Pancreas (tissue), 10 donors: Measurements from ENCODE around the gene NLRP1. TPM values are rescaled to one million over a fixed set of nuclear protein-coding genes. Genes with fewer than 3 reads are reported as not detected.

ENCODE experiments used
- ATAC-seq, 4 donors: fragments of 200-7000 bp; cut with Tn5 transposase; one replicate each; pipeline versions ENCODE4 v1.8.0 to v1.9.1; 2020; ENCODE audit warnings: mild to moderate bottlenecking in 4 of 4, moderate library complexity in 4 of 4
- DNase-seq, 6 donors: peaks; one replicate each; pipeline ENCODE4 v3.0.0-alpha.2; 2020
- FAIRE-seq: peaks from 2 replicates; lab custom pipeline; 2012; peaks lifted over from hg19 to GRCh38; lab: Jason Lieb, UNC
- H3K27ac ChIP-seq, 4 donors: fragments of 200-600 bp; sonication (generic); 1 replicate in 3 of 4; 2 replicates in 1 of 4; pipeline versions ENCODE4 v1.5.0 to v1.8.0; 2020
- H3K27me3 ChIP-seq, 4 donors: fragments of 200-600 bp; one replicate each; pipeline ENCODE4 v1.8.0; 2021
- H3K36me3 ChIP-seq, 3 donors: fragments of 200-600 bp; sonication (generic) in 1 of 3; one replicate each; pipeline versions ENCODE4 v1.5.0 to v1.8.0; 2020 to 2021
- H3K4me1 ChIP-seq, 3 donors: fragments of 200-600 bp; one replicate each; pipeline ENCODE4 v1.8.0; 2021
- H3K4me3 ChIP-seq, 4 donors: fragments of 200-600 bp; sonication (generic) in 2 of 4; one replicate each; pipeline versions ENCODE4 v1.5.0 to v1.8.0; 2020 to 2021
- H3K9me3 ChIP-seq, 4 donors: fragments of 200-600 bp; one replicate each; pipeline ENCODE4 v1.8.0; 2021
- WGBS, 2 donors: extraction: QIAGEN DNeasy Blood & Tissue Kit; methylation state at CpG; one replicate each; pipeline ENCODE4 v1.1.7; 2013; 5-methylcytosine and 5-hydroxymethylcytosine counted together
- intact Hi-C, 3 donors: fragments of 100-400 bp; cut with DNase I; formaldehyde crosslinking; loops; one replicate each; pipeline versions ENCODE4 v1.11.1 to v1.14.2; 2022
- polyA plus RNA-seq, 2 donors: library from polyadenylated mRNA; stranded (reverse); fragments of 200-250 nt; gene quantifications; one replicate each; pipeline ENCODE4 v1.2.3, GENCODE V29; 2013
- total RNA-seq, 6 donors: library from RNA; stranded (reverse); fragmentation: NEBNext Ultra II Directional in 4 of 6; extraction: Animal tissue kit (Norgen Biotek cat#: 25700) in 4 of 6; gene quantifications; one replicate each; pipeline versions ENCODE4 v1.2.1 to v1.2.4, GENCODE V29; 2021 to 2023
- TF ChIP-seq, protein P1 (sequence below), 4 donors: fragments of 200-600 bp; sonication (generic) in 3 of 4; IDR thresholded peaks; one replicate each; pipeline versions ENCODE4 v1.5.0 to v1.8.0; 2021; ENCODE audit warnings: antibody characterized with exemption in 4 of 4
- donor health status: healthy with polysubstance abuse.
- donor health status: DM: no; HTN: no; CAD: no; lungs with moderate emphysema.
- donor health status: DM: no; HTN: no; CAD: no.
- donor health status: control.
- donor health status: control.
- donor health status: Bipolar disorder and iron deficiency.
- donor health status: DM: yes; HTN: yes; CAD: no.
- donor health status: DM: no; HTN: no; CAD: no.
- donor health status: DM: no; HTN: no; CAD: no.
- donor health status: DM: yes; HTN: yes; CAD: no.

The NLRP1 gene
- total RNA-seq (10 to 100 TPM in 3 of 6 donors, 1 to 10 TPM in 3; 2.0 to 13.1 (median 6.7) TPM), polyA plus RNA-seq (10 to 100 TPM; 22.8 to 83.2 TPM)

DNA sequence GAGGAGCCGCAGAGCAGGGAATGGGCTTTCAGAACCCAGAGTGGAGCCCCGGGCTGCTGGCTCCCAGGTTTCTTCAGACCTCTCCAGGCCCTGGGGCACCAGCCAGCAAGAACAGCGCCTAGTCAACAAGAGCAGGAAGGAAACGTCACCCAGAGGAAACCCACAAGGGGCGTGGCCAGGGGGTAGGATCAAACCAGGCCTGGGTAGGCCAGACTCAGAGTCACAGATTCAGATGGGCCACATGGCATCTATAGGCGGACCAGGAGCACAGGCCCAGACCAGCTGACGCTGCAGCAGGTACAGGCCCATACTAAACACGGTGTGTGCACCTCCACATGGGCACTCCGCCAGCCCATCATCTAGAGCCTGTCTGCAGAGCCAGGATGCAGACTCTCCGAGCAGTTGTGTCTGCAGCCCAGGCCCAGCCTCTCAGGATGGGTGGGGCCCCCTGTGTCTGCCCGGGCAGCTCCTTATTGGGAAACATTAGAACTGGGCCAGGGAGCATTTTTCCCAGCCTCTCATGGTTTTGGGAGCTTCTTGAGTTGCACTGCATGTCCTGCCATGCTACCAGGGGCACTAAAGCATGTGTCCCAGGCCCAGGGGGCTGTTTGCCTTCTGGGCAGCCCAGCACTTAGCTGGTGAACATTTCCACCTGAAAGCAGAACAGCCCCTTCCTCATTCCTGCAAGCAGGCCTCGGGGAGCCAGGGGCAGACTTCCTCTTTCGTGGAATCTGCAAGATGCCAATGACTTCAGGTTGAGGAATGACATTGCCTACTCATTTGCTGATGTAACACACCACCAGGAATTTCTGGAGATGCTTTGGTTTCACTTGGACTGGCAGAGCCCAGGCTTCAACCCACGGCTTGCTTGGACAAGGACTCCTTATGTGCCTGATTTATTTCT, at the start of gene NLRP1:
TSS of gene NLRP1 (minus strand) at position 127 of the 904 bp plus-strand sequence. CDS start 552 bp downstream, outside the sequence.
- peak in 5 of 6 donors; percentile 23 to 79 (median 40) for DNase-seq
- no peaks in the 10 kb centered on the region for H3K27me3 ChIP-seq
- H3K27ac ChIP-seq = peak within 1 kb of the TSS in 3 of 4 donors; percentile 28 to 51 (median 37)
- intact Hi-C loops = loop anchor here in 2 of 3 donors (5.0 to 10.0 kb wide), 2 partner anchors 838 to 840 kb away; no protein-coding TSS in a partner anchor
- WGBS, 2 donors = 43 to 45% methylated on average over 14 of the region's 14 CpGs
- TF ChIP-seq, protein P1, sequence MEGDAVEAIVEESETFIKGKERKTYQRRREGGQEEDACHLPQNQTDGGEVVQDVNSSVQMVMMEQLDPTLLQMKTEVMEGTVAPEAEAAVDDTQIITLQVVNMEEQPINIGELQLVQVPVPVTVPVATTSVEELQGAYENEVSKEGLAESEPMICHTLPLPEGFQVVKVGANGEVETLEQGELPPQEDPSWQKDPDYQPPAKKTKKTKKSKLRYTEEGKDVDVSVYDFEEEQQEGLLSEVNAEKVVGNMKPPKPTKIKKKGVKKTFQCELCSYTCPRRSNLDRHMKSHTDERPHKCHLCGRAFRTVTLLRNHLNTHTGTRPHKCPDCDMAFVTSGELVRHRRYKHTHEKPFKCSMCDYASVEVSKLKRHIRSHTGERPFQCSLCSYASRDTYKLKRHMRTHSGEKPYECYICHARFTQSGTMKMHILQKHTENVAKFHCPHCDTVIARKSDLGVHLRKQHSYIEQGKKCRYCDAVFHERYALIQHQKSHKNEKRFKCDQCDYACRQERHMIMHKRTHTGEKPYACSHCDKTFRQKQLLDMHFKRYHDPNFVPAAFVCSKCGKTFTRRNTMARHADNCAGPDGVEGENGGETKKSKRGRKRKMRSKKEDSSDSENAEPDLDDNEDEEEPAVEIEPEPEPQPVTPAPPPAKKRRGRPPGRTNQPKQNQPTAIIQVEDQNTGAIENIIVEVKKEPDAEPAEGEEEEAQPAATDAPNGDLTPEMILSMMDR (IDR thresholded peaks at IDR 0.05) = no peak
- H3K9me3 ChIP-seq = no peaks in the 10 kb centered on the region
- no peaks in the 10 kb centered on the region for H3K36me3 ChIP-seq
- peak in 3 of 4 donors; percentile 82 to 91 (median 87) for ATAC-seq
- H3K4me1 ChIP-seq = no peaks in the 10 kb centered on the region
- peak within 1 kb of the TSS in 2 of 4 donors; percentile 23 to 33 for H3K4me3 ChIP-seq
- no peak for FAIRE-seq

DNA sequence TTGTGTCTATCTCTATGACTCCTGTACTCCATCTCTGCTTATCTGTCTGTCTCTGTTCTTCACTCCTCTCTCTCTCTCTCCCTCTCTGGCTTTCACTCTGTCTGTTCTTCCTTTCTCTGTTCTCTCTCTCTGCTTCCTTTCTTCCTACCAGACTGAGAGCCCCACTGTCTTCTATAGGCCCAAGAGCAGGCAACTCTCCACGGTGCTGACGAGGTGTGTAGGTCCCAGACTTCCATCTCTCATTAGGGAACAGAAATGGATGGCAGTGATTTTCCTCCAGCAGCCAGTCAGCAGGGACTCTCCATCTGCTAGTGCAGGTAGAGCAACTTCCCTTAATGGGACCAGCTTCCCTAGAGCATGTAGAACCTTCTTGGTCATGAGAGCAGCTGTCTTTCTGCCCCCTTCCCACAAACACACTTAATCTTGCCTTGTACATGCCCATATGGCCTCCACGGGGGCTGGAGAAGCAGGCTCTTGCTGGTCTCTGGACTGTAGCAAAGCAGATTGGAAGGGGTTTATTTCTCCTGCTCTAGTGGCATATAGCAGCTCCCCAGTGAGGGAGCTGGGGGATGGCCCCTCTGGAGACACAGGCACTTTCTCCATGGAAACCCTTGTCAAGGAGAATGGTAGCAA, 47.8 kb upstream of the NLRP1 start:
- TF ChIP-seq, protein P1 (IDR thresholded peaks at IDR 0.05) = no peak
- Histone ChIP-seq H3K4me3 (no peak overlapping the region), H3K36me3 (no peaks in the 10 kb centered on the region), H3K4me1 (no peaks in the 10 kb centered on the region), H3K9me3 (no peaks in the 10 kb centered on the region), H3K27ac (no peak overlapping the region), H3K27me3 (no peaks in the 10 kb centered on the region)
- WGBS, 2 donors = 31 to 40% methylated on average over 3 of the region's 3 CpGs
- intact Hi-C loops = no loop called here
- DNase-seq (no peak), ATAC-seq (no peak), FAIRE-seq (no peak)

DNA sequence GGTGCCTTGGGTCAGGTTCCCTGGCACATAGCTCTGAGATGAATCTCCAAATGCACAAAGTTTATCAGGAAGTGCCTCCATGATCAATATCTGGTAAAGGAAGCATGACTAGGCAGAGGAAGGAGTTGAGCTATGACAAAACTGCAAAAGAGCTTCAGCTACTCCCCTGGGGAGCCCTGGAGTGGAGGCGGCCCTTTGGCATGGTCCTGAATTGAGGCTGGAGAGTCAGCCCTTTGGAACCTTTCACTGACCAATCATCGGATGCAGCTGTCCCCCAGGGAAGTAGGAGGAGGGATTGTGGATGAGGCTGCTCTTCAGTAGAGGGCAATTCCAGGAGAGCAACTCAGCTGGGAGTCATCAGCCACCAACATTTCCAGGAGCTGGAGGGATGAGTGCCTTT, 46.1 kb upstream of the NLRP1 start:
- no peaks in the 10 kb centered on the region for H3K36me3 ChIP-seq
- H3K4me1 ChIP-seq = no peaks in the 10 kb centered on the region
- TF ChIP-seq, protein P1 (IDR thresholded peaks at IDR 0.05) = no peak
- H3K27ac ChIP-seq = no peak overlapping the region
- DNase-seq (no peak), FAIRE-seq (no peak), ATAC-seq (no peak)
- H3K27me3 ChIP-seq = no peaks in the 10 kb centered on the region
- no peak overlapping the region for H3K4me3 ChIP-seq
- WGBS, 2 donors = 38 to 47% methylated on average over 2 of the region's 2 CpGs
- H3K9me3 ChIP-seq = no peaks in the 10 kb centered on the region
- intact Hi-C loops = no loop called here

DNA sequence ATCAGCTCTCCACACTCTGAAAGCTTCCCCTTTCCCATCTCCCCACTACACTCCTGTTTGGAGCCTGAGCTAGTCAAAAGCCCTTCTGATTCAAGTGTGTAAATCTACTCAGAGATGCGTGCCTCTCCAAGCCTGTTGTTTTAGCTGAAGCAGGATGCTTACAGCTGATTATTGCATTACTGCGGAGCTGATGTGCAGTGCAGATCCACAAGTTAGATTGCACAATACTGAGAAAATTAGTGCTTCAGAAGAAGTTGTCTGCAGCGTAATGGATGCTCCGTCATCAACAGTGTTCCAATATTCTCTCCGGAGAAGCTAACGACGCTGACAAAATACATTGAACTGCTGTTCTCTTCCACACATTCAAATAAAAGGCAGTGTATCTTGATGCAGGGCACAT, 44.8 kb upstream of the NLRP1 start:
- H3K9me3 ChIP-seq = no peaks in the 10 kb centered on the region
- TF ChIP-seq, protein P1 (IDR thresholded peaks at IDR 0.05) = no peak
- H3K27me3 ChIP-seq = no peaks in the 10 kb centered on the region
- intact Hi-C loops = no loop called here
- ATAC-seq (no peak), FAIRE-seq (no peak), DNase-seq (no peak)
- H3K36me3 ChIP-seq = no peaks in the 10 kb centered on the region
- WGBS, 2 donors = 60 to 83% methylated on average over 7 of the region's 7 CpGs
- H3K4me1 ChIP-seq = no peaks in the 10 kb centered on the region
- no peak overlapping the region for H3K4me3 ChIP-seq
- H3K27ac ChIP-seq = no peak overlapping the region
